GM12878 (cell line): Measurements from ENCODE around the gene SCAMP5. TPM values are rescaled to one million over a fixed set of nuclear protein-coding genes. Genes with fewer than 3 reads are reported as not detected.

Experiments used
- ATAC-seq: fragments of 200-7000 bp; cut with Tn5 transposase; 3 replicates; pipeline ENCODE4 v1.9.1; 2020; ENCODE audit warnings: mild to moderate bottlenecking, moderate library complexity
- BruUV-seq: library from RNA; stranded (reverse); fragments of 400-500 nt; replicated peaks from 2 replicates; lab custom pipeline; 2021; lab: Mats Ljungman, UMichigan
- CTCF ChIA-PET: fragments of 300-600 bp; sonication (Branson Sonifier 250); formaldehyde crosslinking; extraction: SDS; loops from one replicate; lab custom pipeline; 2021; ENCODE audit warnings: inconsistent platforms; lab: Yijun Ruan, JAX
- POLR2A ChIA-PET: fragments of 350-600 bp; formaldehyde crosslinking; extraction: SDS; loops from one replicate; lab custom pipeline; 2021; ENCODE audit warnings: inconsistent platforms; lab: Charles Lee
- RAD21 ChIA-PET: fragments of 300-600 bp; sonication (Branson Sonifier 250); formaldehyde crosslinking; loops from one replicate; lab custom pipeline; 2023; ENCODE audit warnings: antibody characterized with exemption; ENCODE audit not compliant: unreplicated experiment; lab: Charles Lee
- SMC1A ChIA-PET: fragments of 300-600 bp; sonication (Branson Sonifier 250); formaldehyde crosslinking; loops from one replicate; lab custom pipeline; 2023; ENCODE audit not compliant: unreplicated experiment, uncharacterized antibody; lab: Charles Lee
- DNase-seq: peaks from one replicate; pipeline ENCODE4 v3.0.0-alpha.2; 2011; ENCODE audit warnings: low read depth, low spot score
- FAIRE-seq: peaks from 3 replicates; lab custom pipeline; 2011; peaks lifted over from hg19 to GRCh38; lab: Jason Lieb, UNC
- H2AFZ ChIP-seq: 2 replicates; pipeline ENCODE4 v1.6.0; 2011; ENCODE audit warnings: low read depth, low read length, control low read depth; ENCODE audit not compliant: control insufficient read depth
- H3K27ac ChIP-seq: 2 replicates; pipeline ENCODE4 v1.5.1; 2011; ENCODE audit warnings: control low read depth; ENCODE audit not compliant: control insufficient read depth, insufficient read depth
- H3K27me3 ChIP-seq, 2 experiments: replicated peaks in 1 of 2; 2 replicates each; pipeline versions ENCODE4 v1.6.0 to v1.6.1; 2011; ENCODE audit warnings: low read length in 1 of 2; ENCODE audit not compliant: control insufficient read depth in 2 of 2, insufficient read depth in 2 of 2
- H3K36me3 ChIP-seq, 2 experiments: 2 replicates each; pipeline ENCODE4 v1.5.1; 2011; ENCODE audit warnings: low read length in 1 of 2; ENCODE audit not compliant: control insufficient read depth in 2 of 2, insufficient read depth in 2 of 2
- H3K4me1 ChIP-seq: 2 replicates; pipeline ENCODE4 v1.6.1; 2011; ENCODE audit warnings: mild to moderate bottlenecking, low read length, moderate library complexity, mixed read lengths; ENCODE audit not compliant: control insufficient read depth, insufficient read depth
- H3K4me2 ChIP-seq: 2 replicates; pipeline ENCODE4 v1.6.0; 2011; ENCODE audit warnings: control low read depth; ENCODE audit not compliant: control insufficient read depth, insufficient read depth
- H3K4me3 ChIP-seq: fragments of 200-600 bp; sonication (generic); 2 replicates; pipeline ENCODE4 v1.5.1; 2016
- H3K79me2 ChIP-seq: 2 replicates; pipeline ENCODE4 v1.6.0; 2011; ENCODE audit warnings: low read length; ENCODE audit not compliant: control insufficient read depth, insufficient read depth
- H3K9ac ChIP-seq: 2 replicates; pipeline ENCODE4 v1.8.0; 2011; ENCODE audit warnings: low read length, control low read depth, mixed read lengths; ENCODE audit not compliant: control insufficient read depth, insufficient read depth
- H3K9me3 ChIP-seq: replicated peaks from 3 replicates; pipeline ENCODE4 v1.5.1; 2011; ENCODE audit warnings: mild to moderate bottlenecking, low read length; ENCODE audit not compliant: control insufficient read depth, insufficient read depth
- H4K20me1 ChIP-seq: 2 replicates; pipeline ENCODE4 v1.6.0; 2011; ENCODE audit not compliant: control insufficient read depth, insufficient read depth
- ATF7 ChIP-seq: fragments of 450-650 bp; IDR thresholded peaks from 2 replicates; pipeline ENCODE4 v1.6.1; 2016; ENCODE audit warnings: low read depth, mild to moderate bottlenecking
- BHLHE40 ChIP-seq, 2 experiments: fragments of 450-650 bp in 1 of 2; IDR thresholded peaks; 2 replicates each; pipeline ENCODE4 v1.6.1; 2011 to 2017; ENCODE audit warnings: low read depth in 2 of 2, borderline replicate concordance in 1 of 2, improper control_type of control experiment in 1 of 2, low read length in 1 of 2, mild to moderate bottlenecking in 1 of 2
- BMI1 ChIP-seq: fragments of 450-650 bp; IDR thresholded peaks from 2 replicates; pipeline ENCODE4 v1.6.1; 2016; ENCODE audit warnings: mild to moderate bottlenecking, moderate library complexity, borderline replicate concordance
- CBX3 ChIP-seq: fragments of 200-600 bp; sonication (generic); IDR thresholded peaks from 2 replicates; pipeline ENCODE4 v1.6.1; 2016; ENCODE audit warnings: low read depth, borderline replicate concordance
- EGR1 ChIP-seq, 2 experiments: IDR thresholded peaks; 1 replicate in 1 of 2; 2 replicates in 1 of 2; pipeline ENCODE4 v1.6.1; 2011 to 2012; ENCODE audit warnings: low read depth in 2 of 2, low read length in 2 of 2, borderline replicate concordance in 1 of 2, mild to moderate bottlenecking in 1 of 2, moderate library complexity in 1 of 2
- HDGF ChIP-seq: fragments of 450-650 bp; IDR thresholded peaks from 2 replicates; pipeline ENCODE4 v1.6.1; 2016; ENCODE audit warnings: antibody characterized with exemption
- IKZF1 ChIP-seq: fragments of 450-650 bp; conservative IDR thresholded peaks from 2 replicates; pipeline ENCODE4 v1.6.1; 2017; ENCODE audit warnings: antibody characterized with exemption, mild to moderate bottlenecking
- IKZF2 ChIP-seq, 2 experiments: fragments of 450-650 bp; IDR thresholded peaks; 2 replicates each; pipeline ENCODE4 v1.6.1; 2017; ENCODE audit warnings: mild to moderate bottlenecking in 2 of 2, moderate library complexity in 2 of 2
- IRF5 ChIP-seq: fragments of 450-650 bp; IDR thresholded peaks from 2 replicates; pipeline ENCODE4 v1.6.1; 2017; ENCODE audit warnings: borderline replicate concordance
- MYB ChIP-seq: fragments of 150-350 bp; IDR thresholded peaks from 2 replicates; pipeline ENCODE4 v1.6.1; 2014; ENCODE audit warnings: mild to moderate bottlenecking, low read depth, low read length, borderline replicate concordance
- NBN ChIP-seq: fragments of 450-650 bp; IDR thresholded peaks from 2 replicates; pipeline ENCODE4 v1.6.1; 2016
- POLR2A ChIP-seq: IDR thresholded peaks from 2 replicates; pipeline ENCODE4 v1.6.1; 2011; ENCODE audit warnings: low read depth, mild to moderate bottlenecking, low read length
- POLR2AphosphoS2 ChIP-seq: IDR thresholded peaks from 2 replicates; pipeline ENCODE4 v1.6.1; 2011; ENCODE audit warnings: low read depth, mild to moderate bottlenecking, low read length, improper control_type of control experiment, moderate library complexity
- PRDM15 ChIP-seq: fragments of 450-650 bp; formaldehyde crosslinking; IDR thresholded peaks from 2 replicates; pipeline ENCODE4 v1.4.0; 2020; ENCODE audit warnings: mild to moderate bottlenecking, moderate library complexity
- RBBP5 ChIP-seq: fragments of 200-600 bp; sonication (generic); conservative IDR thresholded peaks from 2 replicates; pipeline ENCODE4 v1.6.1; 2016
- SMAD1 ChIP-seq: fragments of 450-650 bp; IDR thresholded peaks from 2 replicates; pipeline ENCODE4 v1.6.1; 2018; ENCODE audit warnings: mild to moderate bottlenecking, low read depth; ENCODE audit not compliant: partially characterized antibody
- STAT3 ChIP-seq: IDR thresholded peaks from 2 replicates; pipeline ENCODE4 v1.6.1; 2011; ENCODE audit warnings: low read depth, low read length, improper control_type of control experiment
- YY1 ChIP-seq: IDR thresholded peaks from 2 replicates; pipeline ENCODE4 v1.6.1; 2011; ENCODE audit warnings: low read depth, mild to moderate bottlenecking, low read length
- WGBS: methylation state at CpG from one replicate; pipeline ENCODE4 v1.1.6; 2016; ENCODE audit warnings: low lambda C conversion rate; ENCODE audit not compliant: insufficient replicate concordance, insufficient coverage; ENCODE audit errors: missing lambda C conversion rate; 5-methylcytosine and 5-hydroxymethylcytosine counted together
- in situ Hi-C: fragments of 300-500 bp; cut with MboI; formaldehyde crosslinking; loops from 9 replicates; pipeline ENCODE4 v1.14.3; 2018; ENCODE audit warnings: mixed read lengths
- intact Hi-C: fragments of 100-400 bp; cut with micrococcal nuclease; formaldehyde crosslinking; loops from one replicate; pipeline ENCODE4 v1.14.2; 2022; ENCODE audit not compliant: unreplicated experiment
- polyA plus RNA-seq, 11 experiments: library from polyadenylated mRNA; depleted of rRNA in 4 of 11; unstranded in 6 of 11; stranded (reverse) in 5 of 11; fragments of >200 nt; fragmentation: Nextera tagmentation in 4 of 11; fragmentation: Illumina TruSeq in 1 of 11; extraction: Ambion mirVana in 4 of 11; extraction: Trizol in 1 of 11; gene quantifications; 1 replicate in 1 of 11; 2 replicates in 10 of 11; pipeline versions ENCODE4 v1.2.1 to v1.2.3, GENCODE V29; 2011 to 2016; ENCODE audit warnings: inconsistent platforms in 2 of 11, missing spikeins in 2 of 11, low read depth in 1 of 11
- total RNA-seq, 4 experiments: library from RNA; depleted of rRNA in 3 of 4; stranded (reverse); fragments of >200 nt in 3 of 4; fragmentation: Illumina TruSeq in 1 of 4; extraction: Trizol in 1 of 4; gene quantifications; 2 replicates each; pipeline versions ENCODE4 v1.2.1 to v1.2.3, GENCODE V29; 2013 to 2021

The SCAMP5 gene
- total and polyA plus RNA-seq, 10 of the 15 experiments (the other 5 are each of a cell fraction or from before 2014, with no cell fraction given) = 1.6 to 41.6 (median 16.9) TPM

- peak overlapping the region; percentile 27; the same call in 1 of the 2 replicates for H3K9ac ChIP-seq
- 97% methylated on average over 5 of the region's 5 CpGs for WGBS
Observed at GRCh38 chr15:75025548-75026260, 30.3 kb downstream of the SCAMP5 start.

More at GRCh38 chr15:75025548-75026260, 30.3 kb downstream of the SCAMP5 start:
- ChIA-PET CTCF (interaction anchor here (0.9 to 3.3 kb wide), 7 partner anchors 12 to 183 kb away, joined by 3 to 23 read pairs (median 3); no protein-coding TSS in a partner anchor), RAD21 (interaction anchor here (1.1 to 3.8 kb wide), 7 partner anchors 18 to 178 kb away, joined by 3 to 28 read pairs (median 10); partner anchors contain the start of genes C15orf39 and SCAMP5), SMC1A (interaction anchor here (0.7 to 4.5 kb wide), 7 partner anchors 12 to 616 kb away, joined by 3 to 21 read pairs (median 4); no protein-coding TSS in a partner anchor), POLR2A (interaction anchor here (1.0 to 3.5 kb wide), 6 partner anchors 13 to 175 kb away, joined by 3 to 15 read pairs (median 3); partner anchors contain the start of gene C15orf39)
- TF ChIP-seq ATF7 (no peak), HDGF (no peak), EGR1 (IDR thresholded peaks at IDR 0.05; ENCODE audit: borderline replicate concordance in 1 of 2, low read depth in 2 of 2, low read length in 2 of 2) (no peak), IKZF1 (no peak), POLR2A (no peak), IKZF2 (IDR thresholded peaks at IDR 0.05) (no peak), BHLHE40 (IDR thresholded peaks at IDR 0.05; ENCODE audit: borderline replicate concordance in 1 of 2, low read depth in 2 of 2, low read length in 1 of 2) (no peak), RBBP5 (no peak), NBN (no peak), MYB (no peak), CBX3 (no peak), BMI1 (no peak), STAT3 (no peak), POLR2AphosphoS2 (no peak), SMAD1 (no peak), IRF5 (no peak), YY1 (no peak), PRDM15 (CRISPR knock-in tag) (no peak)
- Histone ChIP-seq H3K27me3 (no peaks in the 10 kb centered on the region), H3K36me3 (no peaks in the 10 kb centered on the region; a peak in 2 of 4 replicates), H3K9me3 (no peaks in the 10 kb centered on the region), H2AFZ (no peak overlapping the region), H3K4me3 (peak overlapping the region; percentile 86; the same call in 1 of the 2 replicates), H3K4me1 (peaks cover 34% of the 10 kb centered on the region), H3K4me2 (peak overlapping the region; percentile 93; the same call in 1 of the 2 replicates), H3K27ac (peak overlapping the region; percentile 45), H3K79me2 (peaks cover 25% of the 10 kb centered on the region), H4K20me1 (no peaks in the 10 kb centered on the region)
- no peak for ATAC-seq
- intact Hi-C loops (no loop called here), in situ Hi-C loops (loop anchor here (10.0 kb wide), 1 partner anchor 279 kb away; no protein-coding TSS in a partner anchor)
- FAIRE-seq = no peak
- DNase-seq = no peak
- BruUV-seq = no TSS peak
